Globus pallidus (tissue), 1 donor: Measurements from ENCODE around the gene AFF4.
"Not testable (repeated sequence)": the region's sequence is repeated elsewhere in the genome, so short reads cannot be mapped to it uniquely, and the experiment has no call there.

Experiments
- DNase-seq: peaks from one replicate; pipeline ENCODE4 v3.0.0-alpha.2; 2015; ENCODE audit warnings: low spot score

Gene AFF4, protein sequence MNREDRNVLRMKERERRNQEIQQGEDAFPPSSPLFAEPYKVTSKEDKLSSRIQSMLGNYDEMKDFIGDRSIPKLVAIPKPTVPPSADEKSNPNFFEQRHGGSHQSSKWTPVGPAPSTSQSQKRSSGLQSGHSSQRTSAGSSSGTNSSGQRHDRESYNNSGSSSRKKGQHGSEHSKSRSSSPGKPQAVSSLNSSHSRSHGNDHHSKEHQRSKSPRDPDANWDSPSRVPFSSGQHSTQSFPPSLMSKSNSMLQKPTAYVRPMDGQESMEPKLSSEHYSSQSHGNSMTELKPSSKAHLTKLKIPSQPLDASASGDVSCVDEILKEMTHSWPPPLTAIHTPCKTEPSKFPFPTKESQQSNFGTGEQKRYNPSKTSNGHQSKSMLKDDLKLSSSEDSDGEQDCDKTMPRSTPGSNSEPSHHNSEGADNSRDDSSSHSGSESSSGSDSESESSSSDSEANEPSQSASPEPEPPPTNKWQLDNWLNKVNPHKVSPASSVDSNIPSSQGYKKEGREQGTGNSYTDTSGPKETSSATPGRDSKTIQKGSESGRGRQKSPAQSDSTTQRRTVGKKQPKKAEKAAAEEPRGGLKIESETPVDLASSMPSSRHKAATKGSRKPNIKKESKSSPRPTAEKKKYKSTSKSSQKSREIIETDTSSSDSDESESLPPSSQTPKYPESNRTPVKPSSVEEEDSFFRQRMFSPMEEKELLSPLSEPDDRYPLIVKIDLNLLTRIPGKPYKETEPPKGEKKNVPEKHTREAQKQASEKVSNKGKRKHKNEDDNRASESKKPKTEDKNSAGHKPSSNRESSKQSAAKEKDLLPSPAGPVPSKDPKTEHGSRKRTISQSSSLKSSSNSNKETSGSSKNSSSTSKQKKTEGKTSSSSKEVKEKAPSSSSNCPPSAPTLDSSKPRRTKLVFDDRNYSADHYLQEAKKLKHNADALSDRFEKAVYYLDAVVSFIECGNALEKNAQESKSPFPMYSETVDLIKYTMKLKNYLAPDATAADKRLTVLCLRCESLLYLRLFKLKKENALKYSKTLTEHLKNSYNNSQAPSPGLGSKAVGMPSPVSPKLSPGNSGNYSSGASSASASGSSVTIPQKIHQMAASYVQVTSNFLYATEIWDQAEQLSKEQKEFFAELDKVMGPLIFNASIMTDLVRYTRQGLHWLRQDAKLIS

DNA sequence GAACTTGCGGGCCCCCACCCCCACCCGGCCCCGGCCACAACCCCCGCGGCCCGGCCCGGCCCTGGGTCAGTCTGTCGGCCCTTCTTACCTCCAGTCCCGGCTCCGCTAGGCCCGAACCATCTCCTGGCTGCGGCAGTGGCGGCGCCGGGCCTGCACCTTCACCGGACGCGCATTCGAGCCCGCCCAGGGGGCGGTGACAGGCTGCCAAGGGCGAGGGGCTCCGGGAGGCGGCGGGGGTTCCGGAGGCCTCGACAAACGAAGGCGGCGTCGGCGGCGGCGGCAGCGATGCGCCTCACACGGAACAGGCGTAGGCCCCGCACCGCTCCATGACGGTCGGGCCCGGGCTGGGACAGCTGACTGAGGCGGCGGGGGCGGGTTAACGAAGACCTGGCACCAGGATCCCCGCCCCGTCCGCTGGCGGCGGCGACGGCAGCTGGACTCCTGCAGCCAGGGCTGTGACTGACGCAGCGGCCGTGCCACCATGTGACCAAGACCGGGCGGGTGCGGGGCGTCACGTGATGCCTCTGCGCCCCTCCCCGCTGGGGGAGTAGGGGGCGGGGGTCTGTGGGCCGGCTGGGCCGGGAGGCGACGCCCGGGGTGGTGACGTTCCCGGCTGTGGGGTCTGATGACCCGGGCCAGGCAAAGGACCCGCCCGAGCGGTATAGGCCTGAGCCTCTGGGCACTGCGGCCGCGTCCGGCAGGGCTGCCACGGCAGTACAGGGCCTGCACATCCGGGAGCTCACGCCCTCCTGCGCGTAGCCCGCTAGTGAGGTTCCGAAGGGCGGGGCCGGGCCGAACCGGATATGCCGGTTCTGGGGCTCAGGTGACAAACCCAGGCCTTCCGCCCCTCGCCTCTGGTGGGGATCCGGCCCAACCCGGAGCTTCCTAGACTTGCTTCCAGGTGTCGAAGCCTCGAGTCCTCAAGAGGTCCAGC, at the start of gene AFF4:
TSS of gene AFF4 (minus strand) at position 464 of the 934 bp plus-strand sequence. CDS start 26,445 bp downstream, outside the sequence.
- DNase-seq, result peak; percentile 96

DNA sequence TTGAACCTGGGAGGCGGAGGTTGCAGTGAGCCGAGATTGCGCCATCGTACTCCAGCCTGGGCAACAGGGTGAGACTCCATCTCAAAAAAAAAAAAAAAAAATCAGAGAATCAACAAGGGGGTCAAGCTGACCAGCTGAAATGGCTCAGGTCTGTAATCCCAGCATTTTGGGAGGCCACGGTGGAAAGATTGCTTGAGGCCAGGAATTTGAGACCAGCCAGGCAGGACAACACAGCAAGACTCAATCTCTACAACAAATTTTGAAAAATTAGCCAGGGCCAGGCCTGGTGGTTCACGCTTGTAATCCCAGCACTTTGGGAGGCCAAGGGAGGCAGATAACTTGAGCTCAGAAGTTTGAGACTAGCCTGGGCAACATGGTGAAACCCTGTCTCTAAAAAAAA, 45.0 kb upstream of the AFF4 start:
- DNase-seq, result not testable (repeated sequence)

DNA sequence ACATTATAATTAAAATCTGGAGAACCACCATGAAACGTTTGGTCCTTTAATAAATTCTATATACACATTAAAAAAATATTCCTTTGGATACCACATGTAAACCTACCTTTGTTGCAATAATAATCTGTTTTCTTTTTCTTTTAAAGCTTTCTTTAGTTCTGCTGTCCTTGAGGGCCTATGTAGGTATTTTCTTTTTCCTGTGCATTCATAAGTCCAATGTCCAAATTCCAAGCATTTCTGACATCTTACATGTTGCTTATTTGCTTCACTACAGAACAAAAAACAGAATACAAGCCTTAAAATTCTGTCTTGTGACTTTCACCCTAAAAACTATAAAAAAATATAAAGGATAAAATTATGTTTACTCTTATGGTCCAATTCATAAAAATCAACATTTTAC, 43.2 kb upstream of the AFF4 start:
- no peak for DNase-seq

DNA sequence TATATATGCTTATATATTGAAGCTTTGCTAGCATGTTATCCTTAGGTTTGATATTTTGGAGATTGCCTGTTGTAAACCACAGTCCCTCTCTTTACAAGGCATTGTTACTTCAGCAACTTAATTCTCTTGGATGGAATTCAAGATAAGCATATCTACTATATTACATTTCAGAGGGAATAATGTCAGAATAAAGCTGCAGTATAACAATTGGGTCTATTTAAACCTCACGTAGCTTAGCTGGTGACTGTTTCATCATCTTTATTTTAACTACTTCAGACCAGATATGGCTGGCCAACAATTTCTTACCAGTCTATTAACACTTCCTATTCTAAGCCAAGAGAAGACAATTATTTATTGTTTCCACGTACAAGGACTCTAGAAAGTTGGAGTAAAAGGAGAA, 35.8 kb upstream of the AFF4 start:
- DNase-seq, result no peak

DNA sequence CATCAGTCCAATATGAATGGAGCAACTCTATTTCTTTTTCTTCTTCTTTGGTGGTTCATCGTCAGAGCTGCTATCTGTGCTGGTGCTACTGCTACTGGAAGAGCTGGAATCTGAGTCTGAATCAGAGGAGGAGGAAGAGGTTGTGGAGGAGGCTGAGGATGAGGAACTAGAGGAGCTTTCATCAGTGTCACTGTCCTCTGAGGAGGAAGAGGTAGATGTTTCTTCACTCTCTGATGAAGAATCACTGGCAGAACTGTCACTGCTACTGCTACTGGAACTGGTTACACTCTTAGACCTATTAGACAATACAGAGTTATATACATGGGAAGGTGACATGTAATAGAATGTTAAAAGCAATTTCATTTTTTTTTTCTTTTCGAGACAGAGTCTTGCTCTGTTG, 35.1 kb upstream of the AFF4 start:
- no peak for DNase-seq

DNA sequence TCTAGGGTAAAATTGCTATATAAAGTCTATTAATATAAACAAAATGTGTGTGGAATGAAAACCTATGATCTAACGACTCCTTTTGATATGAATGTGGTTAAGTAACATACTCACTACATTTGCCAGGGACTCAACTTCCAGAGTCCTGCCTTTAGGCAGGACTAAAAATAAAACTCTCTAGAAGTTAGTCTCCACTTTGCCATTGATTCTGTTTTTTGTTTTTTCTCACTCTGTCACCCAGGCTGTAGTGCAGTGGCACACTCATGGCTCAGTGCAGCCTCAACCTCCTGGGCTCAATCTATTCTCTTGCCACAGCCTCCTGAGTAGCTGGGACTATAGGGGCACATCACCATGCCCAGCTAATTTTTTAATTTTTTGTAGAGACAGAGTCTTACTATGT, 32.9 kb upstream of the AFF4 start:
- no peak for DNase-seq

DNA sequence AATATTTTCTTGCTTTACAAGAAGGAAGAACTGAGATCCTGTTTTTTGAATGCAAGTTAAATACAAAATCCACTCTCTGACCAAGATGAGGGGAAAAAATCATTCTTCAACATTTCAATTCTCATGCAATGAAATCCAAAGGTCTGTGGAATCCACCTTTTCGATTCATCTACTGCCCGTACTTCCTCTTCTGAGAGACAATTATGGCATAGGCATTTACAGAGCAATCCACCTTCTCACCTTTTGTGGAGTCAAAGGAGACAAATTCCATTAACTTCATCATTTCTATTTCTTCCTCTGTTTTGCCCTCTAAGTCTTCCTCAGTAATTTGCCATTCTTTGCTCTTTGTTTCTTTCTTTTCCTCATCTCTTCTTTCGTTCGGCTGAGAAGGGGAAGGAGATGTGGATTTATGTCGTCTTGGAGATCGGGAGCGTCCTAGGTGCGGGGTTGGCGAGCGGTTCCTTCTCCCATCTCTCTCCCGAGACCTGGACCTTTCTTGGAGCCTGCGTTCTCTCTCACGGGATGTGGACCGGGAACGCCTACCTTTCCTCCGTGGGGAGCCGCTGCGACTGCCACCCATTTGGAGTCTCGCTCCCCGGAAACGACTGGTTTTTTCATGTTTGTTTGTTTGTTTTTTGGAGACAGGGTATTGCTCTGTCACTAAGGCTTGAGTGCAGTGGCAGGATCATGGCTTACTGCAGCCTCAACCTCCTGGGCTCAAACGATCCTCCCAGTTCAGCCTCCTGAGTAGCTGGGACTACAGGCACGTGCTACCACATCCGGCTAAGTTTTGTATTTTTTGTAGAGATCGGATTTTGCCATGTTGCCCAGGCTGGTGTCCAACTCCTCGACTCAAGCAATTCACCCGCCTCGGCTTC, 24.3 kb upstream of the AFF4 start:
- DNase-seq, result no peak

DNA sequence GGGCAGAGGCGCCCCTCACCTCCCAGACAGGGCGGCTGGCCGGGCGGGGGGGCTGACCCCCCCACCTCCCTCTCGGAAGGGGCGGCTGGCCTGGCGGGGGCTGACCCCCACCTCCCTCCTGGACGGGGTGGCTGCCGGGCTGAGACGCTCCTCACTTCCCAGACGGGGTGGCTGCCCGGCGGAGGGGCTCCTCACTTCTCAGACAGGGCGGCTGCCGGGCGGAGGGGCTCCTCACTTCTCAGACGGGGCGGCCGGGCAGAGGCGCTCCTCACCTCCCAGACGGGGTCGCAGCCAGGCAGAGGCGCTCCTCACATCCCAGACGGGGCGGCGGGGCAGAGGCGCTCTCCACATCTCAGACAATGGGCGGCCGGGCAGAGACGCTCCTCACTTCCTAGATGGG, 19.5 kb upstream of the AFF4 start:
- not testable (repeated sequence) for DNase-seq

DNA sequence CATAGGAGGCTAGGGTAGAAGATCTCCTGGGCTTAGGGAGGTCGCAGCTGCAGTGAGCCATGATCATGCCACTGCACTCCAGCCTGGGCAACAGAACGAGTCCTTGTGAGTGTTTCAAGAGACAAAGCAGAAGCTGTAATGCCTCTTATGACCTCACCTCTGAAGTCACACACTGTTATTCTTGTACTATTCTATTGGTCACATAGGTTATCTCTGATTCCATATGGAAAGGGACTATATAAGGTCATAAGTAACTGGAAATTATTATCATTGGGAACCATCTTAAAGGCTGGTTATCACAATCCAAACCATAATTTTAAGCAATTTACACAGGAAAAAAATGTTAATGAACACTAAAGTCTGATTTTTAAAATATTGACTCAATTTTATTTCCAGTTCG, 17.9 kb upstream of the AFF4 start:
- DNase-seq, result no peak

DNA sequence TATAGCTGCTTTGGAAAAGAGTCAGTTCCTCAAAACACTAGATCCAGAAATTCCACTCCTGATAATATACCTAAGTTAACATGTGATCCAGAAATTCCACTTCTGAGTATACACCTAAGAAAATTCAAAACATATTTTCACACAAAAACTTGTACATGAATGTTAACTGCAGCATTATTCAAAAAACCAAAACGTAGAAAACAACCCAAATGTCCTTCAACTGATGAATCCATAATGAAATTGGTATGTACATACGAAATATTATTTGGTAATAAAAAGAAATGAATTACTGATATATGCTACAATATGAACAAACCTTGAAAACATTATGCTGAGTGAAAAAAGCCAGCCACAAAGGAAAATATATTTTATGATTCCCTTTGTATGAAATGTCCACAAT, 16.5 kb upstream of the AFF4 start:
- no peak for DNase-seq

DNA sequence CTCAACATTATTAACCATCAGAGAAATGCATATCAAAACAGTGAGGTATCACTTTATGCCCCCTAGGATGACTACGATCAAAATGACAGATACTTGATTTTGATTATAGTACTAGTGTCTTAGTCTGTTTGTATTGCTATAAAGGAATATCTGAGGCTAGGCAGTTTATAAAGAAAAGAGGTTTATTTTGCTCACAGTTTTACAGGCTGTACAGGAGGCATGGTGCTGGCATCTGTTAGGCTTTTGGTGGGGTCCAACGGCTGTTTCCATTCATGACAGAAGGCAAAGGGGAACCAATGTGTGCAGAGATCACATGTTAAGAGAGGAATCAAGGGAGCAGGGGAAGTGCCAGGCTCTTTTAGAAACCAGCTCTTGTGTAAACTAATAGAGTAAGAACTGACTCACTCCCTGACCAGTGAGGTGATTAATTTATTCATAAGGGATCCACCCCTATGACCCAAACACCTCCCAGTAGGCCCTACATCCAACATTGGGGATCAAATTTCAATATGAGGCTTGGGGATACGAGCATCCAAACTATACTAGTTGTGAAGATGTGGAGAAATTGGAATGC, 16.0 kb upstream of the AFF4 start:
- no peak for DNase-seq

DNA sequence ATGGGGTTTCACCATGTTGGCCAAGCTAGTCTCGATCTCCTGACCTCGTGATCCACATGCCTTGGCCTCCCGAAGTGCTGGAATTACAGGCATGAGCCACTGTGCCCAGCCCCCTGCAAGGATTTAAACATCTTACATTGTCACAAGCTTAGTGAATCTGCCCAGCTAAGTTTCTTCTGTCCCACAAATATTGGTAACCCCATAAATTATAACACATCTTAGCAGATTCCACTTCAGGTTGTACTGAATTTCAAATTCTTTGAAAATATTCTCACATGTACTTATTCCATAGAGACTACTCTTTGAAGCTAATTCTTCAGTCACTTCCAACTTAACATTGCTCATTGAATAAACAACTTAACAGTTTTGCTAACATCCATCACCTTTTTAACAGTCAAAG, 13.4 kb upstream of the AFF4 start:
- no peak for DNase-seq

DNA sequence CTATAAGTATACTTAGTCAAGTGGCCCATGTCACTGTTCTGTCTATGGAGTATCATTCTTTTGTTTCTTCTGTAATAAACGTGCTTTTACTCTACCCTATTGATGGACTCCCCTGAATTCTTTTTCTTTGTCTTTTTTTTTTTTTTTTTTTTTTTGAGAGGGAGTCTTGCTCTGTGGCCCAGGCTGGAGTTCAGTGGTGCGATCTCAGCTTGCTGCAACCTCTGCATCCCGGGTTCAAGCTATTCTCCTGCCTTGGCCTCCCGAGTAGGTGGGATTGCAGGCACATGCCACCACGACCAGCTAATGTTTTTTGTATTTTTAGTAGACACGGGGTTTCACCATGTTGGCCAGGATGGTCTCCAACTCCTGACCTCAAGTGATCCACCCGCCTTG, 9.0 kb upstream of the AFF4 start:
- not testable (repeated sequence) for DNase-seq

DNA sequence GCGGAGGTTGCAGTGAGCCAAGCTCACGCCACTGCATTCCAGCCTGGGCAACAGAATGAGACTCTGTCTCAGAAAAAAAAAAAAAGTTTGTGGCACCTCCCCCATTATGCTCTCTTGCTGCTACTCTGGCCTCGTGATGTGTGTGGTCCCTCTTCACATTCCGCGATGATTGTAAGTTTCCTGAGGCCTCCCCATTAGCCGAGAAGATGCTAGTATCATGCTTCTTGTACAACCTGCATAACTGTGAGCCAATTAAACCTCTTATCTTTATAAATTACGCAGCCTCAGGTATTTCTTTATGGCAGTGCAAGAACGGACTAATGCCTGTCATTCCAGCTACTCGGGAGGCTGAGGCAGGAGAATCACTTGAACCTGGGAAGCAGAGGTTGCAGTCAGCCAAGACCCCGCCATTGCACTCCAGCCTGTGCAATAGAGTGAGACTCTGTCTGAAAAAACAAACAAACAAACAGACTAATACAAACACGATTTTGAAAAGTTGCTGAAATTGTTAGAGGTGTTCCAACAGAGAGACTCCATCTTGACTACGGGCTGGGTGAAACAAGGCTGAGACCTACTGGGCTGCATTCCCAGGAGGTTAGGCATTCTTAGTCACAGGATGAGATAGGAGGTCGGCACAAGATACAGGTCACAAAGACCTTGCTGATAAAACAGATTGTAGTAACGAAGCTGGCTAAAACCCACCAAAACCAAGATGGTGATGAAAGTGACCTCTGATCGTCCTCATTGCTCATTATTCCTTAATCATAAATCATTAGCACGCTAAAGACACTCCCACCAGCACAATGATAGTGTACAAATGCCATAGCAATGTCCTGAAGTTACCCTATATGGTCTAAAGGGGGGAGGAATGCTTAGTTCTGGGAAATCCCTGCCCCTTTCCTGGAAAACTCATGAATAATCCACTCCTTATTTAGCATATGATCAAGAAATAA, 8.3 kb upstream of the AFF4 start:
- DNase-seq, result no peak

DNA sequence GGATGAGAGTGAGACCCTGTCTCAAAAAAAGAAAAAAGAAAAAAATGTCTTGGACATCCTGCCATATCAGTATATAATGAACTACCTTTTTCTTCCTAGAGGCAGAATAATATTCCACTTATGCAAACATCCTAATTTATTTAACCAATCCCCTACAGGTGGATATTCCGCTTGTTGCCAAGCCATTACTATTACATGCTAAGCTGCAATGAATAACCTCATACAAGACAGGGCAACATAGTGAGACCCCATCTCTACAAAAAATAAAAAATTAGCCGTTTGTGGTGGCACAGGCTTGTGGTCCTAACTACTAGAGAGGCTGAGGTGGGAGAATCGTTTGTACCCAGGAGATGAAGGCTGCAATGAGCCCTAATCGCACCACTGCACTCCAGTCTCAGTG, 1.7 kb upstream of the AFF4 start:
- DNase-seq, result no peak

DNA sequence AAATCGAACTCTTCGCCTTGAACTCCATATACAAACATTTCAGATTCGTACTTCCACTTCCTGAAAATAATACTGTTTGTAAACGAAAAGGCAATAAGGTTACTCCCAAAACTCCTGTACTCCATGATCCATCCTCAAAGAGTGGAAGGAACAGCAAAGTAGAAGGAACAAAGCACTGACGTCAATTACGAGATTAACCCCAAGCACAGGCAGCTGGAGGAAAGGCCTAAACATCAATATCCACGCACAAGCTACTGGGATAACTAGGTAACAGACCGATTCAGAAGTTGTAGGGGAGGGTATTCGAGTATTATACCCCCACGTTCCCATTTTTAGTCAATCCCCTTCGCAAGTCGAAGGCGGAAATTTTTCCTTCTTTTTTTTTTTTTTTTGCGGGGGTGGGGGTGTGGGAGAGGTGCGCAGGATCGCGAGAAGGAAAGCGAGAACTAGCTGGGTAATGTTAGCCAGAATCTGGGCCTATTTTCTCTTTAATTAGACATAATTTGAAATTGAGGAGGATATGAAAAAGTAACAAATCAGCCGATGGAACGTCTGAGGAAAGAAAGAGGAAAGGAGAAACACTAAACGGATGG, 909 bp downstream of the AFF4 start:
- DNase-seq, result peak; percentile 67

DNA sequence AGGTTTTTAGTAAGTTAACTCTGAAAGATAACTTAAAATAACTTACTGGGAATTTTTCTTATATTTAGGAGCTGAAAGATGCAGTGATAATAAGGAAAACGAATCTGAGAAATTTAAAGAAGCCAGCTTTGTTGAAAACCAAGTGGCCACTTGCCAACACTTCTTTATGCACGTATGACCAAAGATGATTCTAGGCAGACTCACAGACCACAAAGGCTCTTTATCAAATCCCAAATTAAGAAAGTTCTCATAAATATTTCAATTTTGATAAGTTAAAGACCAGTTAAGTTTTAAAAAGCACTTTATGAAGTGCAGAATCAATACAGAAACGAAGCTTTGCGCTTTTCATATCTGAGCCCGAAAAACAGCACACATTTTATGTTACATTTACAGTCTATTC, 1.5 kb downstream of the AFF4 start:
- DNase-seq, result peak; percentile 16

DNA sequence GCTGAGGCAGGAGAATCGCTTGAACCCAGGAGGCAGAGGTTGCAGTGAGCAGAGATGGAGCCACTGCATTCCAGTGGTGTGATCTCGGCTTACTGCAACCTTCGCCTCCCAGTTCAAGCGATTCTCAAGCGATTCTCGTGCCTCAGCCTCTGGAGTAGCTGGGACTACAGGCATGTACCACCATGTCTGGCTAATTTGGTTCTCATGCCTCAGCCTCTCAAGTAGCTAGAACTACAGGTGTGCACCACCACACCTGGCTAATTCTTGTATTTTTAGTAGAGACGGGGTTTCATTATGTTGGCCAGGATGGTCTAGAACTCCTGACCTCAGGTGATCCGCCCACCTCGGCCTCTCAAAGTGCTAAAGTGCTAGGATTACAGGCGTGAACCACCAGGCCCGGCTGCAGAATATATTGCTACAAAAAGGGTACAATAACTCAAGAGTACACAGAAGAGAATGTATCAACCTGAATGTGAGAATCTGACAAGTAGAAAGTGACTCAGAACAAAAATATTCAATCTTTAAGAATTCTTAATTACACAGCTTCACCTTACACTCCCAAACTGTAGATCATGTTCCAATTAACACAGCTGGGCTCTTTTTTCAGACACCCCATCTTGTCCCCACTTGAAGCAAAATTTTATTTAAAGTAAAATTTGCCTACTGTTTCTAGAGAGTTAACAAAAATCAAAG, 2.2 kb downstream of the AFF4 start:
- not testable (repeated sequence) for DNase-seq
